ENCODE results near the gene MRPL45.

Gene MRPL45

GRCh38 chr17:38327936-38328335 is 31.0 kb downstream of the MRPL45 start:
- TF ChIP-seq GABPA (IDR thresholded peaks at IDR 0.05; ENCODE audit: low read depth) (no peak), REST (IDR thresholded peaks at IDR 0.05; ENCODE audit: insufficient replicate concordance, low read depth) (no peak), POLR2AphosphoS5 (IDR thresholded peaks at IDR 0.05; ENCODE audit: low read depth) (no peak), SPI1 (IDR thresholded peaks at IDR 0.05; ENCODE audit: borderline replicate concordance, low read depth) (no peak)
- TF ChIP-seq, protein P1, sequence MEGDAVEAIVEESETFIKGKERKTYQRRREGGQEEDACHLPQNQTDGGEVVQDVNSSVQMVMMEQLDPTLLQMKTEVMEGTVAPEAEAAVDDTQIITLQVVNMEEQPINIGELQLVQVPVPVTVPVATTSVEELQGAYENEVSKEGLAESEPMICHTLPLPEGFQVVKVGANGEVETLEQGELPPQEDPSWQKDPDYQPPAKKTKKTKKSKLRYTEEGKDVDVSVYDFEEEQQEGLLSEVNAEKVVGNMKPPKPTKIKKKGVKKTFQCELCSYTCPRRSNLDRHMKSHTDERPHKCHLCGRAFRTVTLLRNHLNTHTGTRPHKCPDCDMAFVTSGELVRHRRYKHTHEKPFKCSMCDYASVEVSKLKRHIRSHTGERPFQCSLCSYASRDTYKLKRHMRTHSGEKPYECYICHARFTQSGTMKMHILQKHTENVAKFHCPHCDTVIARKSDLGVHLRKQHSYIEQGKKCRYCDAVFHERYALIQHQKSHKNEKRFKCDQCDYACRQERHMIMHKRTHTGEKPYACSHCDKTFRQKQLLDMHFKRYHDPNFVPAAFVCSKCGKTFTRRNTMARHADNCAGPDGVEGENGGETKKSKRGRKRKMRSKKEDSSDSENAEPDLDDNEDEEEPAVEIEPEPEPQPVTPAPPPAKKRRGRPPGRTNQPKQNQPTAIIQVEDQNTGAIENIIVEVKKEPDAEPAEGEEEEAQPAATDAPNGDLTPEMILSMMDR (IDR thresholded peaks at IDR 0.05; ENCODE audit: insufficient read depth, low read length): no peak
- H3K27me3 ChIP-seq (ENCODE audit: insufficient read depth, poor library complexity, severe bottlenecking): no peaks in the 10 kb centered on the region
- DNase-seq (ENCODE audit: low read depth in 1 of 2, low spot score in 1 of 2): no peak
- H3K4me3 ChIP-seq (replicated peaks; ENCODE audit: insufficient read depth, low read length): no peak overlapping the region
- H3K27ac ChIP-seq (replicated peaks): no peak overlapping the region

DNA sequence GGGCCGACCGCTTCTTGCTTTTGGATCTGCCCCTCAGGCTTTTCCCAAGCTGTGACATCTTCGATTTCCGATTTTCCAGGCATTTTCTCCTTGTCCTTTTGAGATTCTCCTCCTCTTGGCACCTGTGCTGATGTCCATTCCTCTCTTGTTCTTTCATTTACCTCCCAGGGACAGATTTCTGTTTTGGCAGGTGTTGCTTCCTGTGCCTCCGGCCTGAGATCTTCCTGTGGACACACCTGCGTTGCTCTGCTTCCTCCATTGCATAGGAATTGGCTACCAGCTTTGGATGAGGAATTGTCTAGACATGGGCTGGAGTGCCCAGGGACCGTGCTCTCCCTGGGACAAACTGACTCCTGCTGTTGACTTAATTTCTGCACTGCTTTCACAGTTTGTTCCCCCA is 31.7 kb downstream of the MRPL45 start:
- Histone ChIP-seq H3K27ac (replicated peaks) (no peak overlapping the region), H3K27me3 (ENCODE audit: insufficient read depth, poor library complexity, severe bottlenecking) (no peaks in the 10 kb centered on the region), H3K4me3 (replicated peaks; ENCODE audit: insufficient read depth, low read length) (no peak overlapping the region)
- DNase-seq (ENCODE audit: low read depth in 1 of 2, low spot score in 1 of 2): no peak
- TF ChIP-seq, protein P1 (IDR thresholded peaks at IDR 0.05; ENCODE audit: insufficient read depth, low read length): no peak
- no peak for TF ChIP-seq SPI1 (IDR thresholded peaks at IDR 0.05; ENCODE audit: borderline replicate concordance, low read depth)
- TF ChIP-seq POLR2AphosphoS5 (IDR thresholded peaks at IDR 0.05; ENCODE audit: low read depth): no peak
- no peak for TF ChIP-seq GABPA (IDR thresholded peaks at IDR 0.05; ENCODE audit: low read depth)
- no peak for TF ChIP-seq REST (IDR thresholded peaks at IDR 0.05; ENCODE audit: insufficient replicate concordance, low read depth)

- no peak overlapping the region for H3K4me3 ChIP-seq (replicated peaks; ENCODE audit: insufficient read depth, low read length)
- DNase-seq (ENCODE audit: low read depth in 1 of 2, low spot score in 1 of 2): no peak
- TF ChIP-seq, protein P1 (IDR thresholded peaks at IDR 0.05; ENCODE audit: insufficient read depth, low read length): no peak
- TF ChIP-seq REST (IDR thresholded peaks at IDR 0.05; ENCODE audit: insufficient replicate concordance, low read depth) (no peak), SPI1 (IDR thresholded peaks at IDR 0.05; ENCODE audit: borderline replicate concordance, low read depth) (no peak), GABPA (IDR thresholded peaks at IDR 0.05; ENCODE audit: low read depth) (no peak), POLR2AphosphoS5 (IDR thresholded peaks at IDR 0.05; ENCODE audit: low read depth) (no peak)
- no peak overlapping the region for H3K27ac ChIP-seq (replicated peaks)
- H3K27me3 ChIP-seq (ENCODE audit: insufficient read depth, poor library complexity, severe bottlenecking): no peaks in the 10 kb centered on the region
Measured at GRCh38 chr17:38329284-38329683, 32.3 kb downstream of the MRPL45 start.
